GM19025 (cell line): Measurements from ENCODE around the gene CAPS.

Source experiments
- ATAC-seq: cut with Tn5 transposase; IDR thresholded peaks from one replicate; pipeline ENCODE4 v1.9.1; 2021; ENCODE audit warnings: mild to moderate bottlenecking, low read depth, moderate library complexity; ENCODE audit not compliant: unreplicated experiment

The CAPS gene

GRCh38 chr19:5891938-5892771 lies 21.9 kb upstream of the CAPS start:
- no peak for ATAC-seq

DNA sequence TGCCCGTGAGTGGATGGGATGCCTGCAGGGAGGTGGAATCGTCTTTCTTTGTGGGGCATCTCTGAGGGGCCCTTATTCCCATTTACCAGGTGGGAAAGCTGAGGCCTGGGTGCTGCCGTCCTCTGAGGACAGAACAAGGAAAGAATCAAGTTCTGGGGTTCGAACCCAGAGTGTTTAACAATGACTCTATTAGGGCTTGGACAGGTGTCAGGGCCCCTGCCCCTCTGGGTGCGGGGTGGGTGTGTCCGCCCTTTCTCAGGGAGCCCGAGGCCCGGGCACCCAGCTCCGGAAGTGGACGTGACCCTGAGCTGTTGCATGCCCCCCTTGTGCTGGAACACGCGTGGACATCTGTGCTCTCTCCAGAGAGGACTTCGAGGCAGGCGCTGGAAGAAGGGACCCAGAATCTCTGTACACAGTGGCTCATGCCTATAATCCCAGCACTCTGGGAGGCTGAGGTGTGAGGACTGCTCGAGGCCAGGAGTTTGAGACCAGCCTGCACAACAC lies 21.2 kb upstream of the CAPS start:
- ATAC-seq = no peak

DNA sequence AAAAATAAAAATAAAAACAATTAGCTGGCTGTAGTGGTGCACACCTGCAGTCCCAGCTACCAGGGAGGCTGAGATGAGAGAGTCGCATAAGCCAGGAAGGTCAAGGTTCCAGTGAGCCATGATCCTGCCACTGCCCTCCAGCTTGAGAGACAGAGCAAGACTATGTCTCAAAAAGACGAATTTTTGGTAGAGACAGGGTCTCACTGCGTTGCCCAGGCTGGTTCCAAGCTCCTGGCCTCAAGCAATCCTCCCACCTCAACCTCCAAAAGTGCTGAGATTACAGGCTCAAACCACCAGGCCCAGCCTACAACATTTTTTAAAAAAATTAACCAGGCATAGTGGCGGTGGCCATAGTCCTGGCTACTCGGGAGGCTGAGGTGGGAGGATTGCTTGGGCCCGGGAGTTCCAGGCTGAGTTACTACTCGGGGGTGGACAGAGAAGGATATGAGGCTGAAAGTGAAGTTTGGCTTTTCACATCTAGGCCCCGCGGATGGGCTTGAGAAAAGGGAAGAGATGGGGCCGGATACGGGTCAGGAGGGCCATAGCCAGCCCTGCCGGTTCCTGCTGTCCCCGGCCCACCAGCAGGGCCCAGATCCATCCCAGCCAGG lies 20.7 kb upstream of the CAPS start:
- no peak for ATAC-seq

DNA sequence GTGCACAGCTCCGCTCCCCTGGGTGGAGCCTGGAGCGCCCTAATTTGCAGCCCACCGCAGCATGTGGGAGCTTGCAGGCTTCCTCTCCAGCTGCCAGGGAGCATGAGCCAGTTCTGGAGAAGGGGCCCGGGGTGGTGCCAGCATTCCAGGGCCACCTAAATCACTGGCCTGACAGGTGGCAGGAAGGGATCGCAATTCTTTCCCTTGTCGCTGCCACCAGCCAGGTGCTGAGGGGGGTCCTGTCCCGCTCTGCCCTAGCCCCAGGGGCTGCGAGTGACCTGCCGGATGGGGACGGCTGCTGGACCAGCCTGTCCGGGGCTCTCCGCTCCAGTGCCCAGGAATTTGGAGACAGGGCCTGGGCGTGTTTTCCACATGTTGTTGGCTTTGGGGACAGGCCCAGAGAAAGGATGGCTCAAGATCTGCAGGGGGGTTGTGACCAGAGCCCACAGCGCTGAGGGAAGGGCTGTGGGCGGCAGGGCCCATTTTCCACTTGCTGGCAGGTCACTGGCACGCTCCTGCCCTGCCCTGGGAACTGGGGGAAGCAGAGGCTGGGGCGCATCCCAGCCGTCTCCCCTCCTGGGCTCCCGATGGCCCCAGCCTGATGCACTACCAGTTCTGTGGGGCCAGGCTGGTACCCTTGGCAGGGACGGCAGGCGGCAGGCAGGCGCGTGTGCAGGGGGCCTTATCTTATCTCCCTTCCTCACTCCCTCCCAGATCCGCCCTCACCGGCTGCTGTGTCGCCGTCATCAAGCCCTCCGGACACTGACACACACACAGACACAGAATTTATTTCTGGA lies 19.9 kb upstream of the CAPS start:
- no peak for ATAC-seq

DNA sequence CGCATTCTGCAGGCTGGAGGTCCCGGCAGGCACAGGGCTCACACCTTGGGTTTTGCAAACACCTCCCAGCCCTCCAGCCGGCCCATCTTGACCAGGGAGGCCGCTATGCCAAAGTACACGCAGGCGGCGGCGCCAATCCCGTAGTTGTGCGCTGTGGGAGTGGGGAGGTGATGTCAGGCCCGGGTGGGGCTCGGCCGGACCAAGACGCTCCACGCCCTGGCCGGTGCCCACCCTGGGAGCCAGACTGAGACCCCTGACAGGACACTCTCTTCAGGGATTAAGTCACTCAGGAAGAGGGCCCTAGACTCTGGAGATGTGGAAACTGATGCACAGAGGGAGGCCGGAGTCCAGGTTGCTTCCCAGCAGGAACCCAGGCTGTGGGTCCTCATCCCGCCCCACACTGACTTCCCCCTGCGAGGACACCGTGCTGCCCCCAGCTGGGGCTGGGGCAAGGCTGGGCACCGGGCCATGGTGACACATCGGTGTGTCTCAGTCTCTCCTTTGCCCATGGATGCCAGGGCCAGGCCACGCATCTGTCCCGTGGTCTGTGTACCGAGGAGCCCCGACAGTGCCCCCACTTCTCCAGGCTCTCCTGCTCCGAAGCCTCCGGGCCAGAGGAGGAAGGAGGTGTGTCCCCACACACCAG lies 19.2 kb upstream of the CAPS start:
- no peak for ATAC-seq

DNA sequence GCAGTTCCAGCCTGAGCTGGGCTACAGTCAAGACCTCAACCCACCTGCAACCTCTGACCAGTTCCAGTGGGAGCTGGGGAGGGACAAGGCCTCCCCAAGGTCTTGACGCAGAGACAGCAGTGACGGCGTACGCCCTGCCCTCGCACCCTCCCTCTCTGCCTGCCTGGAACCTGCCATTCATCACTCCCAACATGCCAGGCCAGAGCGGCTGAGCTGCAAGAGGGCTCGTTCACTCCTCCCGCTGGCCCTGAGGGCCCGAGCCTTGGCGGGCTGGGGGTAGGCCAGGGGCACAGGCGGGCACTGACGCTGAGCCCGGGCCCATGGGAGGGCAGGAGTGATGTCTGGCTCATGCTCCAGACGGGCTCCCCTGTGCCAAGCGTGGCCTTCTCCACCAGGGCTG lies 18.6 kb upstream of the CAPS start:
- ATAC-seq = no peak

- no peak for ATAC-seq
These were observed 18.2 kb upstream of the CAPS start for GRCh38 chr19:5895890-5896289.

GRCh38 chr19:5896365-5897076 lies 17.5 kb upstream of the CAPS start:
- ATAC-seq = no peak

- ATAC-seq = no peak
These were observed 16.7 kb upstream of the CAPS start for GRCh38 chr19:5897189-5897969.

DNA sequence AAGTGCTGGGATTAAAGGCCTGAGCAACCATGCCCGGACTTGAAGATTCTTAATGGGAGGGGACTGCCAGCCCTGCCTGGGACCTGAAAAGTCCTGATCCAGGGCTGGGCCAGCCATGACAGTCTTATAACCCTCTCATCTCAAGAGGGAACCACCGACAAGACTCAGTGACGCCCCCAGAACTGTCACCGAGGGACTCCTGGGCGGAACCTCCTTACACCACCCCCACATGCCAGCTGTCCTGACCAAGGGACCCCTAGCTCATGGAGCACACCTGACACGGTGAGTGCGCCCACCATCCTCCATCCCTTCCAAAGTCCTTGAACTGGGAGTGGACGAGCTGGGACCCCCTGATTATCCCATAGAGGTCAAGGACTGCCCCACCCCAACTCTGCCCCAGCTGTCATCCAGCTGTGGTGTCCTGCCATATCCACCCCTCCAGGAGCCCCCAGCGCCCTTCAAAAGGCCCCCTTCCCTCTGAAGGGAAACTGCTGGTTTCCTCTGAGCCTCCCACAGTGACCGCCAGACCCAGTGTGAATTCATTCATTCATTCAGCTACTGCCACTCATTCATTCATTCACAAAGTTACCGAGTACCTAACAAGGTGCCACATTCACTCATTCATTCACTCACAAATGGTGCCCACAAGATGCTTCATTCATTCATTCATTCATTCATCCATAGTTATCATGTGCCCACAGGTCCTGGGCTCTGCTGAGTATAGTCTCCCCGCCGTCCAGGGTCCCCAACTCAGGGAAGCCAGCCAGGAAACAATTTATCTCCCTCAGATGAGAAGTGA lies 14.1 kb upstream of the CAPS start:
- ATAC-seq = no peak

DNA sequence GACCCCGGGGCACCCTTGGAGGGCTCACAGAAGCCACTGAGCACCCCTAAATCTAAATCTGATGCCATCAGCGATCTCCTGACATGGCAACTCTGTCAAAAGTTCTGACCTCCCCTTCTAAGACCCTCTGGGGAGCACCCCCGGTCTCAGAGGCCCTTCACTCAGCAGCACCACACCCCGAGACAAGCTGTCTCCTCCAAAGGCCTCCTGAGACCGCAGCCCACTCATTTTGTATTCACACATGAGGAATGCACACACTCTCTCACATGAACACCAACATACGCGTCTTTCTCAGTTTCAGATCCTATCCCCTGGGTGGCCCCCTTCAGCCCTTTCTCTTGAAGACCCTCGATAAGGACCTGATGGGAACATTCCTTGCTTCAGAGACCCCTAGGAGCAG lies 13.1 kb upstream of the CAPS start:
- no peak for ATAC-seq

- no peak for ATAC-seq
These were observed 10.9 kb upstream of the CAPS start for GRCh38 chr19:5903056-5903623.

DNA sequence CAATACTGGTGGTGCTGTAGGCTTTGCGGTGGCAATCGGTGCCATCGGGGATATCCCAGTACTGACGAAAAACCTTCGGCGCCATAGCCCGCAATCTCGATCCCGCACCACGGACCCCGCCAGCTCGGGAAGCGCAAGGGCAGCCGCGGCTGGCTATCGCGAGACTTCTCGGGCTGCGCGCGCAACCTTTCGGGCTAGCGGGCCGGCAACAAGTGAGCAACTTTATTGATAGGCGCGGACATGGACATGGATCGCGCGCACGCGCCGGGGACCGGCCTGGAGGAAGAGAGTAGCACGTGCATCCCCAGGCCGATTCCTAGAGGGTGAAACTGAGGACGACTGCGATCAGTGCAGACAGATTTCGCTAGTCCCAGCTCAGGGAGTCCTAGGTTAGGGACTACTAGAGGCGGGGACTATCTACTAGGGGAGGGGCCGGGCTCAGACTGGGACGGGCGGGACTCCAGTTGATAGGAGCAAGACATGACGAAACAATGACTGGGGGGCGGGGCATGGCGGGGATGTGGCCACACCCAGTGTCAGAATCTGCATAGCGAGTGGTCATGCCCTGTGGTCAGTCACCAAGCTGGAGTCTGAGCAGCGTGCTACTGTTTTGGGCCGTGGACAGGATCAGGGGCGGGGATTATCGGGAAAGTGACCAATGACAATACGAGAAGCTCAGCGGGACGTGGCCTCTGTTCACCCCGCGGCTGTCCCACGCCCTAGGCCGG lies 10.3 kb upstream of the CAPS start, which contains the start of gene NDUFA11:
TSS of gene NDUFA11 (minus strand) at position 167 of the 728 bp plus-strand sequence. CDS start at position 85, 82 bp downstream.
- peak; percentile 27 for ATAC-seq

GRCh38 chr19:5904352-5905113 lies 9.5 kb upstream of the CAPS start, which contains the start of gene VMAC:
TSS of gene VMAC (plus strand) at chr19:5904872. CDS start at chr19:5904891, 19 bp downstream.
- peak; percentile 81 for ATAC-seq

GRCh38 chr19:5905114-5905778 lies 8.8 kb upstream of the CAPS start:
- no peak for ATAC-seq

DNA sequence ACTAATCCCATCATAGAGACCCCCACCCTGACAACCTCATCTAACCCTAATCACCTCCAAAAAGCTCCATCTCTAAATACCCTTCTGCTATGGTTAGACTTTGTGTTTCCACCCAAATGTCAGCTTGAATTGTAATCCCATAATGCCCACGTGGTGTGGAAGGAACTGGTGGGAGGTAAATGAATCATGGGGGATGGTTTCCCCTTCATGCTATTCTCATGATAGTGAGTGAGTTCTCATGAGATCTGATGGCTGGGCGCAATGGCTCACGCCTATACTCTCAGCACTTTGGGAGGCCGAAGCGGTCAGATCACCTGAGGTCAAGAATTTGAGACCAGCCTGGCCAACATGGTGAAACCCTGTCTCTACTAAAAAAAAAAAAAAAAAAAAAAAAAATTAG lies 6.8 kb upstream of the CAPS start:
- ATAC-seq = no peak
